HepG2 (cell line): Measurements from ENCODE around the gene GLB1L3.

Experiments used
- CTCF ChIP-seq: sonication (generic); formaldehyde crosslinking; IDR thresholded peaks from 2 replicates; pipeline ENCODE4 v1.5.0; 2020; ENCODE audit warnings: mild to moderate bottlenecking, missing genetic modification reagents, moderate library complexity
- RAD51 ChIP-seq: fragments of 450-650 bp; IDR thresholded peaks from 2 replicates; pipeline ENCODE4 v1.6.1; 2016; ENCODE audit warnings: borderline replicate concordance
- RARG ChIP-seq: sonication (generic); formaldehyde crosslinking; IDR thresholded peaks from 2 replicates; pipeline ENCODE4 v1.4.0; 2020; ENCODE audit warnings: low read depth, mild to moderate bottlenecking, missing genetic modification reagents
- RFX5 ChIP-seq: IDR thresholded peaks from 2 replicates; pipeline ENCODE4 v1.6.1; 2011; ENCODE audit warnings: low read depth, low read length, improper control_type of control experiment
- ZNF12 ChIP-seq: sonication (generic); formaldehyde crosslinking; IDR thresholded peaks from 2 replicates; pipeline ENCODE4 v1.5.0; 2020; ENCODE audit warnings: missing genetic modification reagents
- ZNF274 ChIP-seq: sonication (generic); formaldehyde crosslinking; IDR thresholded peaks from 2 replicates; pipeline ENCODE4 v1.5.1; 2020; ENCODE audit warnings: mild to moderate bottlenecking, missing genetic modification reagents
- ZNF644 ChIP-seq: IDR thresholded peaks from 2 replicates; pipeline ENCODE4 v1.6.1; 2016; ENCODE audit warnings: low read depth
- TF ChIP-seq, protein P1 (sequence below): sonication (generic); formaldehyde crosslinking; IDR thresholded peaks from 2 replicates; pipeline ENCODE4 v1.5.0; 2020; ENCODE audit warnings: missing genetic modification reagents

- TF ChIP-seq RAD51 (no peak), CTCF (CRISPR knock-in tag) (no peak), ZNF12 (no peak), ZNF274 (CRISPR knock-in tag) (no peak), RARG (no peak), RFX5 (no peak), ZNF644 (CRISPR knock-in tag) (no peak)
- TF ChIP-seq, protein P1, sequence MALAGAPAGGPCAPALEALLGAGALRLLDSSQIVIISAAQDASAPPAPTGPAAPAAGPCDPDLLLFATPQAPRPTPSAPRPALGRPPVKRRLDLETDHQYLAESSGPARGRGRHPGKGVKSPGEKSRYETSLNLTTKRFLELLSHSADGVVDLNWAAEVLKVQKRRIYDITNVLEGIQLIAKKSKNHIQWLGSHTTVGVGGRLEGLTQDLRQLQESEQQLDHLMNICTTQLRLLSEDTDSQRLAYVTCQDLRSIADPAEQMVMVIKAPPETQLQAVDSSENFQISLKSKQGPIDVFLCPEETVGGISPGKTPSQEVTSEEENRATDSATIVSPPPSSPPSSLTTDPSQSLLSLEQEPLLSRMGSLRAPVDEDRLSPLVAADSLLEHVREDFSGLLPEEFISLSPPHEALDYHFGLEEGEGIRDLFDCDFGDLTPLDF (CRISPR knock-in tag), result no peak
Observed at GRCh38 chr11:134333946-134334345, 57.8 kb downstream of the GLB1L3 start.
